ENCODE measurements around the gene RAB35.
"Not testable (repeated sequence)": the region's sequence is repeated elsewhere in the genome, so short reads cannot be mapped to it uniquely, and the experiment has no call there.

DNA sequence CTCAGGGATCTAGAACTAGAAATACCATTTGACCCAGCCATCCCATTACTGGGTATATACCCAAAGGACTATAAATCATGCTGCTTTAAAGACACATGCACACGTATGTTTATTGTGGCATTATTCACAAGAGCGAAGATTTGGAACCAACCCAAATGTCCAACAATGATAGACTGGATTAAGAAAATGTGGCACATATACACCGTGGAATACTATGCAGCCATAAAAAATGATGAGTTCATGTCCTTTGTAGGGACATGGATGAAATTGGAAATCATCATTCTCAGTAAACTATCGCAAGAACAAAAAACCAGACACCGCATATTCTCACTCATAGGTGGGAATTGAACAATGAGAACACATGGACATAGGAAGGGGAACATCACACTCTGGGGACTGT is 71.2 kb downstream of the RAB35 start:
- TF ChIP-seq, protein P1, sequence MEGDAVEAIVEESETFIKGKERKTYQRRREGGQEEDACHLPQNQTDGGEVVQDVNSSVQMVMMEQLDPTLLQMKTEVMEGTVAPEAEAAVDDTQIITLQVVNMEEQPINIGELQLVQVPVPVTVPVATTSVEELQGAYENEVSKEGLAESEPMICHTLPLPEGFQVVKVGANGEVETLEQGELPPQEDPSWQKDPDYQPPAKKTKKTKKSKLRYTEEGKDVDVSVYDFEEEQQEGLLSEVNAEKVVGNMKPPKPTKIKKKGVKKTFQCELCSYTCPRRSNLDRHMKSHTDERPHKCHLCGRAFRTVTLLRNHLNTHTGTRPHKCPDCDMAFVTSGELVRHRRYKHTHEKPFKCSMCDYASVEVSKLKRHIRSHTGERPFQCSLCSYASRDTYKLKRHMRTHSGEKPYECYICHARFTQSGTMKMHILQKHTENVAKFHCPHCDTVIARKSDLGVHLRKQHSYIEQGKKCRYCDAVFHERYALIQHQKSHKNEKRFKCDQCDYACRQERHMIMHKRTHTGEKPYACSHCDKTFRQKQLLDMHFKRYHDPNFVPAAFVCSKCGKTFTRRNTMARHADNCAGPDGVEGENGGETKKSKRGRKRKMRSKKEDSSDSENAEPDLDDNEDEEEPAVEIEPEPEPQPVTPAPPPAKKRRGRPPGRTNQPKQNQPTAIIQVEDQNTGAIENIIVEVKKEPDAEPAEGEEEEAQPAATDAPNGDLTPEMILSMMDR (IDR thresholded peaks at IDR 0.05 in 4 of 5, conservative IDR thresholded peaks at IDR 0.05 in 1 of 5): not testable (repeated sequence)
- not testable (repeated sequence) for TF ChIP-seq POLR2A (IDR thresholded peaks at IDR 0.05)

Data from gastrocnemius medialis (tissue), 4 donors.